ENCODE data around the gene INO80.
"Not testable (repeated sequence)": the region's sequence is repeated elsewhere in the genome, so short reads cannot be mapped to it uniquely, and the experiment has no call there.

INO80 gene

GRCh38 chr15:41116962-41117252, 827 bp upstream of the INO80 start:
- peak; percentile 20 for DNase-seq

GRCh38 chr15:41115652-41116115, 396 bp downstream of the INO80 start:
- peak; percentile 75 for DNase-seq

GRCh38 chr15:41115161-41115651, 874 bp downstream of the INO80 start:
- no peak for DNase-seq

- DNase-seq: no peak
These were observed 9.1 kb downstream of the INO80 start for GRCh38 chr15:41106947-41107346.

GRCh38 chr15:41105348-41106334, 10.4 kb downstream of the INO80 start:
- no peak for DNase-seq

GRCh38 chr15:41104234-41104633, 11.8 kb downstream of the INO80 start:
- no peak for DNase-seq

- DNase-seq: no peak
These were observed 13.2 kb downstream of the INO80 start for GRCh38 chr15:41102854-41103253.

- DNase-seq: no peak
These were observed 19.9 kb downstream of the INO80 start for GRCh38 chr15:41096178-41096577.

- DNase-seq: no peak
These were observed 31.1 kb downstream of the INO80 start for GRCh38 chr15:41085029-41085428.

- DNase-seq: no peak
These were observed 35.9 kb downstream of the INO80 start for GRCh38 chr15:41080144-41080543.

GRCh38 chr15:41079717-41080116, 36.4 kb downstream of the INO80 start:
- no peak for DNase-seq

GRCh38 chr15:41078879-41079278, 37.2 kb downstream of the INO80 start:
- not testable (repeated sequence) for DNase-seq

- no peak for DNase-seq
These were observed 38.0 kb downstream of the INO80 start for GRCh38 chr15:41078125-41078524.

GRCh38 chr15:41073028-41073427, 43.1 kb downstream of the INO80 start:
- no peak for DNase-seq

GRCh38 chr15:41072013-41072412, 44.1 kb downstream of the INO80 start:
- DNase-seq: no peak

- DNase-seq: no peak
These were observed 49.6 kb downstream of the INO80 start for GRCh38 chr15:41066516-41066915.

- no peak for DNase-seq
These were observed 54.4 kb downstream of the INO80 start for GRCh38 chr15:41061667-41062066.

- no peak for DNase-seq
These were observed 55.6 kb downstream of the INO80 start for GRCh38 chr15:41060505-41060904.

- DNase-seq: no peak
These were observed 59.3 kb downstream of the INO80 start for GRCh38 chr15:41056810-41057209.

GRCh38 chr15:41055706-41056105, 60.4 kb downstream of the INO80 start:
- no peak for DNase-seq

GRCh38 chr15:41051139-41051538, 64.9 kb downstream of the INO80 start:
- no peak for DNase-seq

GRCh38 chr15:41048852-41049251, 67.2 kb downstream of the INO80 start:
- DNase-seq: no peak

GRCh38 chr15:41048397-41048796, 67.7 kb downstream of the INO80 start:
- DNase-seq: peak; percentile 75

GRCh38 chr15:41047474-41047873, 68.6 kb downstream of the INO80 start:
- peak; percentile 2 for DNase-seq

Measured in DMS53 (cell line).